GM19099 (cell line): ENCODE data around the gene DIPK1B.

Experiments used
- POLR2A ChIP-seq: IDR thresholded peaks from 3 replicates; pipeline ENCODE4 v1.6.1; 2011; ENCODE audit warnings: low read depth; ENCODE audit not compliant: insufficient read length; ENCODE audit errors: extremely low read depth

The DIPK1B gene

GRCh38 chr9:136690806-136691261, 21.5 kb upstream of the DIPK1B start:
- TF ChIP-seq POLR2A, result no peak

GRCh38 chr9:136691316-136692184, 20.8 kb upstream of the DIPK1B start:
- no peak for TF ChIP-seq POLR2A

- TF ChIP-seq POLR2A, result no peak
Observed at GRCh38 chr9:136692185-136693134, 19.9 kb upstream of the DIPK1B start.

GRCh38 chr9:136693135-136693489, 19.3 kb upstream of the DIPK1B start:
- no peak for TF ChIP-seq POLR2A

GRCh38 chr9:136693490-136694162, 18.7 kb upstream of the DIPK1B start:
- no peak for TF ChIP-seq POLR2A

DNA sequence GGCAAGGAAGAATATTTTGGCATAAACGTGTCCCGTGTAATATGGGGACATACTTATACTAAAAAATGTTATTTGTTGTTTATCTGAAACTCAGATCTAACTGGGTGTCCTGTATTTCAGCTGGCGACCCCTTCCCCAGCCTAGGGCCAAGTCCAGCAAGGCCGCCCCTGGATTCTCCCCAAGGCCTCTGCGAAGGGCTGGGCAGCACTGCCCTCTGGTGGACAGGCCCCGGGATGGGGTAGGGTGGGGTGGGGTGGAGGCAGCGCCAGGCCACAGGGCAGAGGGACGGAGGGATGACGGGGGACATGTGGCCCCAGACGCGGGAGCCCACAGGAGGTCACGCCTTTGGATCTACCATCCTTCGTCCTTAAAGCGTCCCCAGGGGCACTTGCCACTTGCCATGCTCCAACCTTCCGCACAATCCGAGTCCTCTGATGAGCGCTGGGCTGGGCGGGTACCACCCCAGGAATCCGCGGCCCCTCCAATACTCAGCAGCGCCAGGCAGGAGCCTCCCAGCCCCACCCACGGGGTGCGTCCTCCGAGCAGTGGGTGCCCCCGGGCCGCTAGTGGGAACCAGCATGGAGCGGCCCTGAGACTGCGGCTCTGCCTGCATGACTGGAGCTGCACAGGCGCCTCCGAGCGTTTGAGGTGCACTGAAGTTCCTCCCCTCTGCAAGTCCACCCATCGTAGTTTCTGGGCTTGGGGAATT, 18.1 kb upstream of the DIPK1B start:
- no peak for TF ChIP-seq POLR2A

GRCh38 chr9:136694872-136695247, 17.5 kb upstream of the DIPK1B start:
- TF ChIP-seq POLR2A, result no peak

- TF ChIP-seq POLR2A, result no peak
Observed at GRCh38 chr9:136695435-136695895, 16.9 kb upstream of the DIPK1B start.

DNA sequence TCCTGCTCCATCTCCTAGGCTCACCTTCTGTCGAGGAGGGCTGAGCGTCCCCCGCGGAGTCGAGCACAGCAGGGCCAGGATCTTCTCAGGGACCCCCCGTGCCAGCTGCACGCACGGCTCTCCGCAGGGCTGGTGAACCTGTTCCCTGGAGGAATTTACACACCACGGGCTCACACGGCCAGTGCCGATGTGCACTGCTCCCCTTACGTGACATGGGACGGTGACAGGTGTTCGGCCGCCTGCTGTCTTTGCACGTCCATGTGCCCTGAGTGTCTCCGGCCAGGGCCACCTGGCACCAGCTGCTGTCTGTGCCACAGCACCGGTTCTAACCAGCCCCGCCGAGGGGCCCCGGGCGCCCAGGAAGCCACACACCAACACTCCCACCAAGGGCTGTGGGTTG, 16.4 kb upstream of the DIPK1B start:
- no peak for TF ChIP-seq POLR2A

DNA sequence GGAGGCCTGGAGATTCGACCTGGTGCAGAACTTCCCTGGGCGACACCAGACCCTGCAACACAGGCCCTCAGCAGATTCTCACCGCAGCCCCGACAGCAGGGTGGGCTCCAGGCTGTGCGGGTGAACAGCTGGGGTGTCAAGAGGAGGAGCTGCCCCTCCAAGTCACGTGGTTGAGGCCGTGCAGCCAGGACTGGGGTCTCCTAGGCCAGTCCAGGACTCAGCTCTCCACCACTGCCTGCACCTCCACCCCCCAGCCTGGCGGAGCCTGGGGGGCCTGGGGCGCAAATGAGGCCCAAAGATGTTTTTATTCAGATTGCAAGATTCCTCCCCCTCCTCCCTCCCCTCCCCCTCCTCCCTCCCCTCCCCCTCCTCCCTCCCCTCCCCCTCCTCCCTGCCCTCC, 15.9 kb upstream of the DIPK1B start:
- TF ChIP-seq POLR2A, result no peak

- no peak for TF ChIP-seq POLR2A
Observed at GRCh38 chr9:136697146-136697820, 15.1 kb upstream of the DIPK1B start.

DNA sequence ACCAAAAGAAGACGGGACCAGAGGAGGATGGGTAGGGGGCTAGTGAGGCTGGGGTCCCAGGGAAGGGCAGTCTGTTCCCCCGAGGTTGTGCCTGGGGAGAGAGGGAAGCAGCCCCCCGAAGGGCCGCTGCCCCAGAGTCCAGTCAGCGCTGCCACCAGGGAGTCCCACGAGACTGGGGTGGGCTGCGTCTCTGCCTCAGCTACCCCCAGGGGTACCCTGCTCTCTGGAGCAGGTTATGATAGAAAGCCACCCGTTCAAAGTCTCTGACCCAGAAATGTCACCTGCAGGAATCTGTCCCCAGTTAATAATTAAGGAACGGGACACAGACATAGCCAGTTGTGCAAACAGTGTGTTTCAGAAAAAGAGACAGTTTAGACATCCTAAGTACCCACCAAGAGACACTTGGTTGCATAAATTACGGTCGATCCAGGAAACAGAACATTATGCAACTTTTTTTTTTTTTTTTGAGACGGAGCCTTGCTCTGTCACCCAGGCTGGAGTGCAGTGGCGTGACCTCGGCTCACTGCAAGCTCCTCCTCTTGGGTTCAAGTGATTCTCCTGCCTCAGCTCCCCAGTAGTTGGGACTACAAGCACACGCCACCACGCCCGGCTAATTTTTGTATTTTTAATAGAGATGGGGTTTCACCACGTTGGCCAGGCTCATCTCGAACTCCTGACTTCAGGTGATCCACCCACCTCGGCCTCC, 14.4 kb upstream of the DIPK1B start:
- TF ChIP-seq POLR2A, result no peak

GRCh38 chr9:136698635-136699246, 13.6 kb upstream of the DIPK1B start:
- TF ChIP-seq POLR2A, result no peak
